AG04449 (cell line): ENCODE measurements around the gene GDPD5.

Experiments used
- CTCF ChIA-PET: fragments of 350-600 bp; formaldehyde crosslinking; extraction: SDS; loops from one replicate; lab custom pipeline; 2021; ENCODE audit warnings: antibody characterized with exemption; lab: Yijun Ruan, JAX
- POLR2A ChIA-PET: fragments of 400-600, 350-600 bp; formaldehyde crosslinking; extraction: SDS; loops from one replicate; lab custom pipeline; 2020; ENCODE audit warnings: antibody characterized with exemption, inconsistent platforms; lab: Yijun Ruan, JAX
- DNase-seq: peaks from one replicate; pipeline ENCODE4 v3.0.0-alpha.2; 2010; ENCODE audit warnings: low read depth, low spot score
- H3K4me3 ChIP-seq: 2 replicates; pipeline ENCODE4 v1.5.1; 2011; ENCODE audit warnings: low read depth, mild to moderate bottlenecking, control low read depth, low read length
- TF ChIP-seq, protein P1 (sequence below): IDR thresholded peaks from one replicate; pipeline ENCODE4 v1.5.1; 2011; ENCODE audit warnings: mild to moderate bottlenecking, moderate library complexity, low read length, control low read depth, inconsistent platforms; ENCODE audit not compliant: insufficient read depth; ENCODE audit errors: missing control alignments

The GDPD5 gene

DNA sequence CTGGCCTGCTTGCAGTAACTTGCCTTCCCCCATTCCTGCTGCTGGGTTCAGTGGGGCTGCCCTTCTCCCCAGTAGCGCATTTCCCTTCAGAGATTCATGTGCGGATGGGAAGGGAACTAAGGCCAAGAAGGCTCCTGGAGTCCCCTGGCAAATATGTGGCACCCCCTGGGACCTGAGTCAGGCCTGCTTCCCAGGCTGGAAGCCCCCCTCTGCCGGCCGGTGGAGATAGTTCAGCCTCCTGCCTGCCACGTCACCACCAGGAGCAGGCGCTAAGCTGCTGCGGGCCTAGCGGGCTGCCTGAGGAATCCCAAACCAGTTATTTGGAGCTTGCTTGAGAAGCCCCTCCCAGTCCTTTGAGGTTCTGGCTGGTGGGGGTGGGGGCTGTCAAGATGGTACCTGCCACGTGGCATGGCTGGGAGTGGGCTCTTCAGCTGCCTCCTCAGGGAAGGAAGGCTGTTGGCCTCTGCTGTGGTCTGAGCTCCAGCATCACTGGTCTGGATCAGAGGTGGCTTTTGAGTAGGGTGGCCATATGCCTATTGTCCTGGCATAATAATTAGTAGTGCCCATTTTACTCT lies 38.3 kb upstream of the GDPD5 start:
- CTCF ChIA-PET = interaction anchor here (0.9 to 7.1 kb wide), 5 partner anchors 10 to 119 kb away, joined by 3 to 96 read pairs (median 18); no protein-coding TSS in a partner anchor
- POLR2A ChIA-PET = interaction anchor here (0.9 to 7.4 kb wide), 4 partner anchors 11 to 39 kb away, joined by 3 to 168 read pairs (median 49); no protein-coding TSS in a partner anchor
- H3K4me3 ChIP-seq = peak overlapping the region; percentile 91
- TF ChIP-seq, protein P1, sequence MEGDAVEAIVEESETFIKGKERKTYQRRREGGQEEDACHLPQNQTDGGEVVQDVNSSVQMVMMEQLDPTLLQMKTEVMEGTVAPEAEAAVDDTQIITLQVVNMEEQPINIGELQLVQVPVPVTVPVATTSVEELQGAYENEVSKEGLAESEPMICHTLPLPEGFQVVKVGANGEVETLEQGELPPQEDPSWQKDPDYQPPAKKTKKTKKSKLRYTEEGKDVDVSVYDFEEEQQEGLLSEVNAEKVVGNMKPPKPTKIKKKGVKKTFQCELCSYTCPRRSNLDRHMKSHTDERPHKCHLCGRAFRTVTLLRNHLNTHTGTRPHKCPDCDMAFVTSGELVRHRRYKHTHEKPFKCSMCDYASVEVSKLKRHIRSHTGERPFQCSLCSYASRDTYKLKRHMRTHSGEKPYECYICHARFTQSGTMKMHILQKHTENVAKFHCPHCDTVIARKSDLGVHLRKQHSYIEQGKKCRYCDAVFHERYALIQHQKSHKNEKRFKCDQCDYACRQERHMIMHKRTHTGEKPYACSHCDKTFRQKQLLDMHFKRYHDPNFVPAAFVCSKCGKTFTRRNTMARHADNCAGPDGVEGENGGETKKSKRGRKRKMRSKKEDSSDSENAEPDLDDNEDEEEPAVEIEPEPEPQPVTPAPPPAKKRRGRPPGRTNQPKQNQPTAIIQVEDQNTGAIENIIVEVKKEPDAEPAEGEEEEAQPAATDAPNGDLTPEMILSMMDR = peak; percentile 79
- peak; percentile 67 for DNase-seq

DNA sequence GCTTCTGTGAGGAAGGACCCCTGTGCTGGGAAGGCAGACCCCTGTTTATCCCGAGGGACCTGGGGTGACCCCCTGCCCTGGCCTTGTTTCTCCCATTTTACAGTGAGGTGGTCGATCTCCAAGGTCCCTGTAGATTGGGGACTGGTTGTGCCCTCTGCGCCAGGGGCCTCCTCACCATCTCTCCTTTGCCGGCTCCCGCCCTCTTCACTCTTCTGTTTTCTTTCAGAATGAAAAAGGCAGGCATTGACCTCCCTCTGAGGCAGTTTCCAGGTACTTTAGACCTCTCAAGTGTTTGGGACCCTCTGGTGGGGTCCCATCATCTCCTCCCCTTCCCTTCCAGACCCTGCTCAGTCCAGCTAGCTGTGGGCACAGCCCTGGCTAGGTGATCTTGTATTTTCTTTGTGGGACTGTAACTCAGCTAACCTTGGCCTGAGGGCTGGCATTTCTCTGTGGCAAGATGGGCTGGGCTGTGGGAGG lies 37.8 kb upstream of the GDPD5 start:
- peak overlapping the region; percentile 91 for H3K4me3 ChIP-seq
- POLR2A ChIA-PET = interaction anchor here (0.9 to 7.4 kb wide), 5 partner anchors 7 to 39 kb away, joined by 3 to 168 read pairs (median 19); no protein-coding TSS in a partner anchor
- DNase-seq = no peak
- CTCF ChIA-PET = interaction anchor here (0.9 to 7.1 kb wide), 5 partner anchors 9 to 119 kb away, joined by 3 to 96 read pairs (median 18); no protein-coding TSS in a partner anchor
- TF ChIP-seq, protein P1 = no peak

DNA sequence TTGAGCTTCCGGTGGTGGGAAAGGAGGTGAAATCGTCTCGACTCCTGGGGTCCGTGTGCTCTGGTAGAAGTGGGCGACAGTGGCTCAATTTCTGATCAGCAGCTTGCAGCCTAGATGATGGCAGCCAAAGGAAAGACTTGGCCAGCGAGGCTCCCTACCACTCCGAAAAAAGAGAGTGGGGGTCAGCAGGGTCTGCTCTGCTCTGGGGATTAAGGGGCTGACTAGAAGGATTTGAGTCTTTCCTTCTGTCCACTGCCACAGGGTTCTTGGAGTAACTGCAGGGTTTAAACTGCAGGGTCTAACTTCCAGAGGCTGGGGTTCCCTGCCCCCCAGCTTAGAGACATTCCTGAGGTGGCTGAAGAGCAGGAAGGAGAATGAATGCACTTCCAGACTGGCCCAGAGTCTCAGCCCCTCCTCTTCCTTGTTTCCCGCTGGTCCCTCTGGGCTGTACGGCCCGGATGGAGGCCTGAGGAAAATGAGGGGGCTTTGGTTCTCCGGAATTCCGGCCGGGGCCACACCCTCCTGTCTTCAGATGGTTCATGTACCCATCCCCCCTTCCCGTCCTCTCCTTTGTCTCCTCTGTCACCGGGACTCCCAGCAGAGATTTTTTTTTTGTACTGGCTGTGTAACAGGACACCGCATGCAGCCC lies 37.2 kb upstream of the GDPD5 start:
- TF ChIP-seq, protein P1 = no peak
- H3K4me3 ChIP-seq = peak overlapping the region; percentile 91
- ChIA-PET POLR2A (interaction anchor here (0.8 to 7.4 kb wide), 7 partner anchors 8 to 21 kb away, joined by 3 to 168 read pairs (median 8); no protein-coding TSS in a partner anchor), CTCF (interaction anchor here (0.7 to 7.1 kb wide), 4 partner anchors 9 to 118 kb away, joined by 3 to 96 read pairs (median 16); no protein-coding TSS in a partner anchor)
- no peak for DNase-seq

DNA sequence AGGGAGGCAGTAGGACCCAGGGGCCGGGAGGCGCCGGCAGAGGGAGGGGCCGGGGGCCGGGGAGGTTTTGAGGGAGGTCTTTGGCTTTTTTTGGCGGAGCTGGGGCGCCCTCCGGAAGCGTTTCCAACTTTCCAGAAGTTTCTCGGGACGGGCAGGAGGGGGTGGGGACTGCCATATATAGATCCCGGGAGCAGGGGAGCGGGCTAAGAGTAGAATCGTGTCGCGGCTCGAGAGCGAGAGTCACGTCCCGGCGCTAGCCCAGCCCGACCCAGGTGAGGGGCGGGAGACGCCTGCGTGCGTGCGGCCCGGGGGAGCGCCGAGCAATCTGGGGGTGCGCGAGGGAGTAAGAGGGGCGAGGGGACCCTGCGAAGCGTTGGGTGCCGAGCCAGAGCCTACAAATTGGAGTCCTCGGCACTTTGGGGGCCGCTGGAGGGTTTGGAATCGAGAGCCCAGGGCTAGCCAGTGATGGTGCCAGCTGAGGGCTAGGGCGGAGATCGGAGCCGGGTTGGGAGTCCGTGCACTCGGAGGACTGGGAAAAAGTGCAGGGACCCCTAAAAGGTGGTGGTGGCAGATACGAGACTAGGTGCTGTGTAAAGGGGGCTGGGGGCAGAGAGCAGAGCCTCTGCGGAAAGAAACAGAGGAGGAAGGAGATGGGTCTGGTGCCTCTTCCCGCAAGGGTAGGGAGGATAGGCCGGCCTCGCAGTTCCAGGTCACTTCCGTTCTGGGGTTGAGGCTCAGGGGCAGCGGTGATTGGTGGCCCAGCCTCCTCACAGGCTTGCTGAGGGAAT lies 36.5 kb upstream of the GDPD5 start, which contains the start of gene SERPINH1:
TSS of gene SERPINH1 (plus strand) at position 206 of the 788 bp plus-strand sequence. CDS start 4,097 bp downstream, outside the sequence.
- POLR2A ChIA-PET = interaction anchor here (0.8 to 7.4 kb wide), 7 partner anchors 9 to 22 kb away, joined by 3 to 168 read pairs (median 8); no protein-coding TSS in a partner anchor
- TF ChIP-seq, protein P1 = peak; percentile 0
- no peak for DNase-seq
- CTCF ChIA-PET = interaction anchor here (0.7 to 3.1 kb wide), 3 partner anchors 8 to 117 kb away, joined by 3 to 18 read pairs (median 13); no protein-coding TSS in a partner anchor
- H3K4me3 ChIP-seq = peak within 1 kb of the TSS; percentile 91

DNA sequence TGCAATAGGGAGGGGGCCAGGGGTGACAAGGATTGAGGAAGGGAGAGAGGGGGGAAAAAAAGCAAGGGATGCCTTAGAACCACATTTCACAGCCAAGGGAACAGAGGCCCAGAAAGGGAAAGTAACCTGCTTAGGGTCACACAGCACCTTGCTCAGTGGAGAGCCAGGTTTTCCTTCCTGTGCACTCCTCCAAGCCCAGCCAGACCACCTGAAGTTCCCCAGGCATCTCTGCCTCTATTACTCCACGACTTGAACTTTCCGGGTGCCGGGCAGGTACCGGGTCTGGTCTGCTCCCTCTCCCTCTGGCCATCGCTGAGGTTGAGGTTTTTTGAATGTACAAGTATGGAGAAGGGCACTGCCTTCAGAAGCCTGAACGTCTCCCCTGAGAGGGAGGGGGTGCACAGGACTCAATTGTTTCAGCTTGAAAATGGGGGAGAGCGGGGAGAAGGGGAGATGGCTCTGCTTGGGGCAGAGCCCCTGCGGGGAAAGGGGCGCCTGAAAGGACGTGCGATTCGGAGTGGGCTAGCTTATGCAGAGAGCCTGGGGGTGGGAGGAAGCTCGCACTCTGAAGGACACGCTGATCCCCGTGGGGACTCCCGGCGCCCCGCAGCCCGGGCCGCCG lies 35.8 kb upstream of the GDPD5 start:
- TF ChIP-seq, protein P1 = no peak
- DNase-seq = no peak
- H3K4me3 ChIP-seq = peak overlapping the region; percentile 91
- ChIA-PET CTCF (interaction anchor here (3.1 to 4.3 kb wide), 2 partner anchors 7 to 12 kb away, joined by 18 to 21 read pairs; no protein-coding TSS in a partner anchor), POLR2A (interaction anchor here (1.7 to 7.4 kb wide), 5 partner anchors 8 to 22 kb away, joined by 4 to 168 read pairs (median 19); no protein-coding TSS in a partner anchor)
